T-cell (primary cell): ENCODE measurements around the gene ARF1. TPM values are rescaled to one million over a fixed set of nuclear protein-coding genes. Genes with fewer than 3 reads are reported as not detected.
A peak's percentile ranks its signal among the peaks of the same experiment; 100 is the strongest.

Source experiments
- ATAC-seq, 4 experiments: fragments of 200-7000 bp in 3 of 4; fragments of 150-1000 bp in 1 of 4; cut with Tn5 transposase; replicated peaks in 1 of 4; 1 replicate in 3 of 4; 2 replicates in 1 of 4; pipeline ENCODE4 v1.10.0; 2021; ENCODE audit warnings: moderate library complexity in 3 of 4, mild to moderate bottlenecking in 2 of 4, moderate number of reproducible peaks in 1 of 4
- CTCF ChIA-PET, 2 donors: fragments of 300-600 bp; sonication (Branson Sonifier 250); formaldehyde crosslinking; loops; one replicate each; lab custom pipeline; 2022; ENCODE audit warnings: antibody characterized with exemption in 2 of 2; lab: Charles Lee
- POLR2A ChIA-PET, 2 donors: fragments of 300-600 bp; sonication (Branson Sonifier 250); formaldehyde crosslinking; loops; one replicate each; lab custom pipeline; 2022; ENCODE audit warnings: antibody characterized with exemption in 2 of 2; lab: Charles Lee
- DNase-seq, 35 experiments: peaks; one replicate each; pipeline versions ENCODE4 v3.0.0 to v3.0.0-alpha.2; 2013 to 2023
- H3K27ac ChIP-seq: one replicate; pipeline ENCODE4 v1.5.1; 2013; ENCODE audit warnings: low read length
- H3K27me3 ChIP-seq, 2 experiments: replicated peaks in 1 of 2; 1 replicate in 1 of 2; 2 replicates in 1 of 2; pipeline versions ENCODE4 v1.6.1 to v1.7.0; 2013; ENCODE audit warnings: low read length in 1 of 2, mixed read lengths in 1 of 2; ENCODE audit not compliant: control insufficient read depth in 2 of 2, insufficient read depth in 2 of 2; ENCODE audit errors: extremely low read depth in 1 of 2
- H3K36me3 ChIP-seq, 2 donors: 1 replicate in 1 of 2; 2 replicates in 1 of 2; pipeline versions ENCODE4 v1.6.1 to v1.7.0; 2013; ENCODE audit warnings: low read length in 1 of 2; ENCODE audit not compliant: control insufficient read depth in 2 of 2, insufficient read depth in 1 of 2; ENCODE audit errors: extremely low read depth in 1 of 2
- H3K4me1 ChIP-seq, 2 experiments: 1 replicate in 1 of 2; 2 replicates in 1 of 2; pipeline versions ENCODE4 v1.6.1 to v1.7.0; 2013; ENCODE audit warnings: low read length in 2 of 2, mixed read lengths in 1 of 2; ENCODE audit not compliant: insufficient read depth in 2 of 2, control insufficient read depth in 1 of 2; ENCODE audit errors: extremely low read depth in 1 of 2
- H3K4me3 ChIP-seq, 2 donors: 1 replicate in 1 of 2; 2 replicates in 1 of 2; pipeline versions ENCODE4 v1.5.1 to v1.7.0; 2013; ENCODE audit warnings: mild to moderate bottlenecking in 2 of 2, low read length in 1 of 2, moderate library complexity in 1 of 2; ENCODE audit not compliant: control insufficient read depth in 1 of 2; ENCODE audit errors: extremely low read depth in 1 of 2
- H3K9me3 ChIP-seq: 2 replicates; pipeline ENCODE4 v1.7.0; 2013
- H3K27ac Mint-ChIP-seq, 2 donors: one replicate each; pipeline ENCODE4 v1.8.0; 2020 to 2021; ENCODE audit warnings: mild to moderate bottlenecking in 2 of 2, mixed read lengths in 2 of 2
- H3K27me3 Mint-ChIP-seq, 2 donors: one replicate each; pipeline ENCODE4 v1.8.0; 2021 to 2022; ENCODE audit warnings: mixed read lengths in 2 of 2
- H3K36me3 Mint-ChIP-seq: one replicate; pipeline ENCODE4 v1.8.0; 2021; ENCODE audit warnings: mixed read lengths
- H3K4me1 Mint-ChIP-seq, 3 donors: one replicate each; pipeline ENCODE4 v1.8.0; 2020 to 2022; ENCODE audit warnings: mixed read lengths in 3 of 3, mild to moderate bottlenecking in 1 of 3
- H3K4me3 Mint-ChIP-seq, 3 donors: one replicate each; pipeline ENCODE4 v1.8.0; 2020 to 2022; ENCODE audit warnings: mild to moderate bottlenecking in 3 of 3, mixed read lengths in 3 of 3, moderate library complexity in 3 of 3
- H3K9me3 Mint-ChIP-seq, 3 donors: one replicate each; pipeline ENCODE4 v1.8.0; 2020 to 2022; ENCODE audit warnings: mixed read lengths in 3 of 3
- WGBS: methylation state at CpG from one replicate; pipeline ENCODE4 v1.1.5; 2013; ENCODE audit warnings: missing lambda C conversion rate; ENCODE audit not compliant: insufficient coverage; 5-methylcytosine and 5-hydroxymethylcytosine counted together
- total RNA-seq, 35 experiments: library from RNA in 6 of 35; stranded (reverse) in 6 of 35; fragments of 120-200 nt in 1 of 35; gene quantifications; one replicate each; pipeline versions ENCODE4 v1.2.1 to v1.2.4 and lab custom pipeline; 2013 to 2026

ARF1 gene
- total RNA-seq, 5 donors from 2014 or later (not counting 1 experiment from before 2014, with no cell fraction given) = 232 to 309 (median 258) TPM

- WGBS = 93% methylated on average over 2 of the region's 7 CpGs
- Mint-ChIP-seq H3K4me1 (no peaks in the 10 kb centered on the region), H3K9me3 (no peaks in the 10 kb centered on the region), H3K36me3 (no peaks in the 10 kb centered on the region), H3K27me3 (peaks cover 13% of the 10 kb centered on the region in 2 donors), H3K4me3 (no peak overlapping the region), H3K27ac (no peak overlapping the region)
- Histone ChIP-seq H3K36me3 (no peaks in the 10 kb centered on the region), H3K9me3 (no peaks in the 10 kb centered on the region), H3K27me3 (peaks cover 0 to 35% of the 10 kb centered on the region in 2 experiments), H3K27ac (no peak overlapping the region), H3K4me3 (no peak overlapping the region), H3K4me1 (no peaks in the 10 kb centered on the region)
- ChIA-PET CTCF (no interaction called here), POLR2A (no interaction called here)
- ATAC-seq (no peak), DNase-seq (no peak)
These were observed 35.4 kb upstream of the ARF1 start for GRCh38 chr1:228047183-228047466.

- Mint-ChIP-seq H3K4me3 (no peak overlapping the region), H3K4me1 (no peaks in the 10 kb centered on the region), H3K9me3 (no peaks in the 10 kb centered on the region), H3K36me3 (no peaks in the 10 kb centered on the region), H3K27me3 (peaks cover 17 to 21% of the 10 kb centered on the region in 2 donors), H3K27ac (no peak overlapping the region)
- no peak overlapping the region for H3K4me3 ChIP-seq
- H3K27ac ChIP-seq = no peak overlapping the region
- WGBS = 100% methylated on average over 1 of the region's 5 CpGs
- ATAC-seq = no peak
- no peaks in the 10 kb centered on the region for H3K36me3 ChIP-seq
- POLR2A ChIA-PET = no interaction called here
- no peaks in the 10 kb centered on the region for H3K9me3 ChIP-seq
- peaks cover 0 to 38% of the 10 kb centered on the region in 2 experiments for H3K27me3 ChIP-seq
- H3K4me1 ChIP-seq = no peaks in the 10 kb centered on the region
- CTCF ChIA-PET = no interaction called here
- DNase-seq = no peak
These were observed 34.4 kb upstream of the ARF1 start for GRCh38 chr1:228048120-228048519.

GRCh38 chr1:228048659-228049298, 33.7 kb upstream of the ARF1 start:
- no peaks in the 10 kb centered on the region for H3K4me1 ChIP-seq
- Mint-ChIP-seq H3K9me3 (peaks cover 0 to 3% (median 0%) of the 10 kb centered on the region in 3 donors), H3K4me1 (no peaks in the 10 kb centered on the region), H3K36me3 (no peaks in the 10 kb centered on the region), H3K27me3 (peaks cover 23 to 26% of the 10 kb centered on the region in 2 donors), H3K27ac (no peak overlapping the region), H3K4me3 (no peak overlapping the region)
- ATAC-seq (no peak), DNase-seq (no peak)
- no peak overlapping the region for H3K4me3 ChIP-seq
- 90% methylated on average over 3 of the region's 6 CpGs for WGBS
- ChIA-PET POLR2A (no interaction called here), CTCF (no interaction called here)
- no peaks in the 10 kb centered on the region for H3K36me3 ChIP-seq
- H3K27ac ChIP-seq = no peak overlapping the region
- H3K9me3 ChIP-seq = no peaks in the 10 kb centered on the region
- peaks cover 2 to 39% of the 10 kb centered on the region in 2 experiments for H3K27me3 ChIP-seq

- DNase-seq = peak in 1 of 35 experiments; percentile 12
- no peak overlapping the region for H3K27ac Mint-ChIP-seq
- peaks cover 0 to 3% (median 0%) of the 10 kb centered on the region in 3 donors for H3K9me3 Mint-ChIP-seq
- peaks cover 2 to 43% of the 10 kb centered on the region in 2 experiments for H3K27me3 ChIP-seq
- no peaks in the 10 kb centered on the region for H3K9me3 ChIP-seq
- CTCF ChIA-PET = no interaction called here
- ATAC-seq = no peak
- no peaks in the 10 kb centered on the region for H3K36me3 ChIP-seq
- no peaks in the 10 kb centered on the region for H3K4me1 ChIP-seq
- H3K4me3 ChIP-seq = no peak overlapping the region
- H3K27ac ChIP-seq = no peak overlapping the region
- WGBS = 94% methylated on average over 25 of the region's 30 CpGs
- H3K36me3 Mint-ChIP-seq = no peaks in the 10 kb centered on the region
- peaks cover 23 to 26% of the 10 kb centered on the region in 2 donors for H3K27me3 Mint-ChIP-seq
- POLR2A ChIA-PET = no interaction called here
- H3K4me3 Mint-ChIP-seq = no peak overlapping the region
- H3K4me1 Mint-ChIP-seq = no peaks in the 10 kb centered on the region
These were observed 31.8 kb upstream of the ARF1 start for GRCh38 chr1:228050571-228051231.

GRCh38 chr1:228058172-228058948, 24.1 kb upstream of the ARF1 start:
- Histone ChIP-seq H3K27ac (no peak overlapping the region), H3K36me3 (no peaks in the 10 kb centered on the region), H3K9me3 (no peaks in the 10 kb centered on the region), H3K4me3 (peak overlapping the region in 1 of 2 donors; percentile 44), H3K4me1 (peaks cover 2 to 27% of the 10 kb centered on the region in 2 experiments), H3K27me3 (peaks cover 11 to 63% of the 10 kb centered on the region in 2 experiments)
- H3K27ac Mint-ChIP-seq = no peak overlapping the region
- CTCF ChIA-PET = interaction anchor here in 1 of 2 donors (1.5 kb wide), 1 partner anchor 108 kb away, joined by 3 read pairs; no protein-coding TSS in a partner anchor
- H3K36me3 Mint-ChIP-seq = no peaks in the 10 kb centered on the region
- WGBS = 48% methylated on average over 8 of the region's 18 CpGs
- H3K4me1 Mint-ChIP-seq = peaks cover 8 to 17% (median 10%) of the 10 kb centered on the region in 3 donors
- POLR2A ChIA-PET = no interaction called here
- peaks cover 21 to 37% of the 10 kb centered on the region in 2 donors for H3K27me3 Mint-ChIP-seq
- H3K4me3 Mint-ChIP-seq = peak overlapping the region; percentile 36 to 65 (median 55)
- DNase-seq = no peak
- ATAC-seq = no peak
- H3K9me3 Mint-ChIP-seq = peaks cover 0 to 3% (median 0%) of the 10 kb centered on the region in 3 donors

- no peak overlapping the region for H3K27ac ChIP-seq
- H3K9me3 ChIP-seq = no peaks in the 10 kb centered on the region
- Mint-ChIP-seq H3K27me3 (peaks cover 18 to 34% of the 10 kb centered on the region in 2 donors), H3K4me1 (peaks cover 8 to 17% (median 10%) of the 10 kb centered on the region in 3 donors), H3K36me3 (no peaks in the 10 kb centered on the region), H3K27ac (no peak overlapping the region), H3K4me3 (peak overlapping the region; percentile 55 to 65 (median 60)), H3K9me3 (no peaks in the 10 kb centered on the region)
- peak overlapping the region; percentile 44 to 52 for H3K4me3 ChIP-seq
- H3K36me3 ChIP-seq = no peaks in the 10 kb centered on the region
- peaks cover 2 to 27% of the 10 kb centered on the region in 2 experiments for H3K4me1 ChIP-seq
- peak; percentile 11 to 83 (median 63) for DNase-seq
- 12% methylated on average over 63 of the region's 66 CpGs for WGBS
- ATAC-seq = peak; percentile 73 to 83 (median 74)
- CTCF ChIA-PET = interaction anchor here in 1 of 2 donors (1.5 kb wide), 1 partner anchor 107 kb away, joined by 3 read pairs; no protein-coding TSS in a partner anchor
- H3K27me3 ChIP-seq = peaks cover 9 to 66% of the 10 kb centered on the region in 2 experiments
- POLR2A ChIA-PET = no interaction called here
These were observed 23.4 kb upstream of the ARF1 start for GRCh38 chr1:228058949-228059633.
